Right atrium auricular region (tissue), 2 donors: ENCODE results near the gene TMEM191C. TPM values are rescaled to one million over a fixed set of nuclear protein-coding genes. Genes with fewer than 3 reads are reported as not detected.
"Not testable (repeated sequence)": the region's sequence is repeated elsewhere in the genome, so short reads cannot be mapped to it uniquely, and the experiment has no call there.

Experiments
- DNase-seq: peaks from one replicate; pipeline ENCODE4 v3.0.0-alpha.2; 2019; ENCODE audit warnings: low spot score
- H3K27ac ChIP-seq, 2 donors: fragments of 200-600 bp; sonication (generic); 1 replicate in 1 of 2; 2 replicates in 1 of 2; pipeline ENCODE4 v1.5.1; 2016 to 2019
- H3K27me3 ChIP-seq, 2 donors: fragments of 200-600 bp; sonication (generic); one replicate each; pipeline versions ENCODE4 v1.5.1 to v1.6.0; 2017 to 2019
- H3K36me3 ChIP-seq: fragments of 200-600 bp; sonication (generic); one replicate; pipeline ENCODE4 v1.5.1; 2016
- H3K4me1 ChIP-seq, 2 donors: fragments of 200-600 bp; sonication (generic); one replicate each; pipeline versions ENCODE4 v1.5.1 to v1.6.0; 2017 to 2019
- H3K4me3 ChIP-seq, 2 donors: fragments of 200-600 bp; sonication (generic); 1 replicate in 1 of 2; 2 replicates in 1 of 2; pipeline ENCODE4 v1.5.1; 2017 to 2019; ENCODE audit warnings: mild to moderate bottlenecking in 1 of 2, moderate library complexity in 1 of 2
- H3K9me3 ChIP-seq, 2 donors: fragments of 200-600 bp; sonication (generic); one replicate each; pipeline ENCODE4 v1.5.1; 2019
- total RNA-seq, 2 donors: library from RNA; depleted of rRNA; stranded (reverse); fragments of >200 nt; gene quantifications; one replicate each; pipeline ENCODE4 v1.1.0, GENCODE V29; 2016

The TMEM191C gene
- total RNA-seq, 2 donors from 2014 or later = 1.3 TPM

GRCh38 chr22:21469097-21469994, 2.2 kb downstream of the TMEM191C start:
- H3K4me3 ChIP-seq = peak overlapping the region in 1 of 2 donors; percentile 11
- H3K9me3 ChIP-seq, DNase-seq, H3K27ac ChIP-seq, H3K4me1 ChIP-seq, H3K27me3 ChIP-seq, H3K36me3 ChIP-seq: not testable (repeated sequence)

GRCh38 chr22:21472984-21473383, 5.8 kb downstream of the TMEM191C start:
- not testable (repeated sequence) for H3K36me3 ChIP-seq, DNase-seq, H3K27me3 ChIP-seq, H3K4me1 ChIP-seq, H3K9me3 ChIP-seq, H3K4me3 ChIP-seq, H3K27ac ChIP-seq

- H3K4me3 ChIP-seq, H3K27ac ChIP-seq, H3K36me3 ChIP-seq, H3K9me3 ChIP-seq, H3K4me1 ChIP-seq, H3K27me3 ChIP-seq, DNase-seq: not testable (repeated sequence)
These were observed 6.5 kb downstream of the TMEM191C start for GRCh38 chr22:21473664-21474063.

GRCh38 chr22:21484039-21484438, 16.9 kb downstream of the TMEM191C start:
- H3K4me1 ChIP-seq, H3K27me3 ChIP-seq: not testable (repeated sequence)

DNA sequence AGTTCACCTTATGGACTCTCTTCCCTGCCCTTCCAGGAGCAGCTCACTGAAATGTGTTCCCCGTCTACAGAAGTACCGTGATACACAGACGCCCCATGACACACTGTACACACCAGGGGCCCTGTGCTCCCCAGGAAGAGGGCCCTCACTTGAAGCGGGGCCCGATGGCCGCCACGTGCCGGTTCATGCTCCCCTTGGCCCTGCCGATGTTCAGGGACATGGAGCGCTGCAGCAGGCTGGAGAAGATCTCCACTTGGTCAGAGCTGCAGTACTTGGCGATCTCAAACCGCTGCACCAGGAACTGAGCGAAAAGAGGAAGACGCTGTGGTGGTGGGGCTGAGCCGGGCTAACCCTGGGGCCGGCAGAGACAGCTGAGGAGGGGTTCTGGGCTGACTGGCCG, 20.5 kb downstream of the TMEM191C start:
- not testable (repeated sequence) for H3K9me3 ChIP-seq, H3K4me1 ChIP-seq, H3K36me3 ChIP-seq, H3K27ac ChIP-seq, H3K27me3 ChIP-seq, DNase-seq, H3K4me3 ChIP-seq

More at GRCh38 chr22:21484039-21484438, 16.9 kb downstream of the TMEM191C start:
- not testable (repeated sequence) for DNase-seq, H3K27ac ChIP-seq, H3K36me3 ChIP-seq, H3K4me3 ChIP-seq, H3K9me3 ChIP-seq

DNA sequence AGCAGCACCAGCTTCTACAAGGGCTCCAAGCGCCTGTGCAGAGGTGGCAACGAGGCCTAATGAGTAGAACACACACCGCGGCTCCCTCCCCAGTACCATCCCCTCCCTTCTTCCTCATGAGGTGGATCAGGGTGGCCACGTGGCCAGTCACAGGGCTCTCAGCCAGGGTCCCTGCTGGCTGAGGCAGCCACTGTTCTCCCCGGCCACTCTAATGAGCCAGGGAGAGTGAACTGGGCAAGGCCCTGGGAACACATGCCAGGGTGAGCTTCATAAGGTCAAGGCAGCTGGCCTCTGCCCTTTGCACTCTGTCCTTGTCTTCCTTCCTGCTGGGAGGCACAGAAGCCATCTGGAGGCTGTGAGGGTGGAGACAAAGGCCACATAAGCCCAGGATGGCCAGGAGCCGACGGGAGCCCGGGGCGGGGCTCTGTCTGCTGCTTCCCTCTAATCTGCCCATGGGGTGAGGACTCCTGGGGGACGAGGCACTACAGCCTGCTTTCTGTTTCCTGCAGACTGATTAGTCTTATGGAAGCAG, 22.0 kb downstream of the TMEM191C start:
- H3K9me3 ChIP-seq, DNase-seq, H3K27me3 ChIP-seq, H3K27ac ChIP-seq, H3K4me3 ChIP-seq, H3K36me3 ChIP-seq, H3K4me1 ChIP-seq: not testable (repeated sequence)

GRCh38 chr22:21490556-21490955, 23.4 kb downstream of the TMEM191C start:
- H3K4me3 ChIP-seq, DNase-seq, H3K36me3 ChIP-seq, H3K4me1 ChIP-seq, H3K9me3 ChIP-seq, H3K27me3 ChIP-seq, H3K27ac ChIP-seq: not testable (repeated sequence)

DNA sequence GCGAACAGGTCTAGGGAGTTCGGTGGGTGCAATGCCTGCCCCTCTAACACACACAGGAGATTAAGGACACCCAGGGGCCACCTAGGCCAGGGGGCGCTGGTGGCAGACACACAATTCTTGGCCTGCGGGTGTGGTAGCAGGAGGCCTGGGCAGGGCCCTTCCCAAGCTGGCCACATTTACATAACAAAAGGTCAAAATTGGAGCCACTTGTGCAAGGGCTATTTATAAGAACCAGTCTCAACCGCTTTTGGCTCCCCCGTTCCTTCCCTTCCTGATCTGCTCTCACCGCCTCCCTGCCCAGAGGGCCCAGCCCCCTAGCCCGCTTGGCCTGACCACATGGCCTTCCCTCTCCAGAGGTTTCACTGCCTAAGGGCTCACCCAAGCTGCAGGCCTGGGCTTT, 25.1 kb downstream of the TMEM191C start:
- H3K36me3 ChIP-seq, DNase-seq, H3K4me1 ChIP-seq, H3K27me3 ChIP-seq, H3K27ac ChIP-seq, H3K9me3 ChIP-seq, H3K4me3 ChIP-seq: not testable (repeated sequence)

DNA sequence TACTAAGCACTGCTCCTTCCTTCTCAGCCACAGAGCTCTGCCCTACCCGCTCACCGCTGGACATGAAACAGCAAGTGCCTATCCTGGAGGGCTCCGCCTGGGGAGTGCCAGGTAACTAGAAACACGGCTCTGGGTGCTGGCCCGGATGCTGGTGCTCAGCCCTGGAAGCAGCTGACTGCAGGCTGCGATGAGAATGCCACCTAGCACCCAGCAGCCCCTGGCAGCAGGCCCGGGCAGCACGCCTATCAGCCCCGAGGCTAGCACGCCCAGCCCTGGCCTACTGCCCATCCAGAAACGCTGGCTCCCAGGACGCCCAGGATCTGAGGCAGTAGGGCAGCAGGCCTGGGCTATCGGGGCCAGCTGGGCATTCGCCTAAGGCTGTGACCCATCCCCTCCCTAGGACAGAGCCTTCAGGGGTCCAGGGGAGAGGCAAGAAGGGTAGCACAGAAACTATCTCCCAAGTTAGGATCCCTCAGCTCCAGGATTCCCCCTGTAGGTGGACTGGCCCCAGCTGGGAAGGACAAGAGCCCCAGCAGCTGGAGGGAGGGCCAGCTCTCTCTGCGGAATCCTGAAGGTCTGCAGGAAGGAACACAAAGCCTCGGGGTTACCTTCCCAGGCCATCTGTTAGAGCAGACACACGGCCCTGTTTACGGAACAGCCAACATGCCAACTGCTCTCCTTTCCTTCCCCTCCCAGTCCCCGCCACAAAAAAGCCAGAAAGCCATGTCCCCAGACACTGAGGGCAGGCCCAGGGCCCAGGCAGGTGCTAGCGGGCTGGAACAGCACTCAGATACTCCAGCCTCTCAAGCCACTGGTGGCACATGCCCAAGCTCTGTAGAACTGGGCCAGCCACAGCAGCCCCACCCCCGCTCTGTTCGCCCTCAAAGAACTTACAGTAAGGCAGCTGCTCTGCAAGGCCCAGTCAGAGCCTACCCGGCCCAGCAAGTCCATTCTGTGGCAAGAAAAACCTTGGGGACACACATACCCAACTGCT, 26.9 kb downstream of the TMEM191C start:
- H3K27me3 ChIP-seq, H3K4me3 ChIP-seq, DNase-seq, H3K27ac ChIP-seq, H3K9me3 ChIP-seq, H3K4me1 ChIP-seq, H3K36me3 ChIP-seq: not testable (repeated sequence)

GRCh38 chr22:21497984-21498383, 30.8 kb downstream of the TMEM191C start:
- H3K36me3 ChIP-seq, H3K27ac ChIP-seq: not testable (repeated sequence)

GRCh38 chr22:21498489-21498888, 31.3 kb downstream of the TMEM191C start:
- not testable (repeated sequence) for H3K4me1 ChIP-seq, H3K4me3 ChIP-seq, H3K9me3 ChIP-seq, H3K27me3 ChIP-seq, H3K27ac ChIP-seq, DNase-seq, H3K36me3 ChIP-seq

More at GRCh38 chr22:21497984-21498383, 30.8 kb downstream of the TMEM191C start:
- H3K27me3 ChIP-seq, H3K9me3 ChIP-seq, H3K4me1 ChIP-seq, DNase-seq, H3K4me3 ChIP-seq: not testable (repeated sequence)

GRCh38 chr22:21499623-21500506, 32.7 kb downstream of the TMEM191C start:
- not testable (repeated sequence) for H3K4me1 ChIP-seq, H3K27ac ChIP-seq, H3K9me3 ChIP-seq, DNase-seq, H3K4me3 ChIP-seq, H3K27me3 ChIP-seq, H3K36me3 ChIP-seq

- H3K4me3 ChIP-seq, H3K27me3 ChIP-seq, H3K27ac ChIP-seq, H3K36me3 ChIP-seq, DNase-seq, H3K9me3 ChIP-seq, H3K4me1 ChIP-seq: not testable (repeated sequence)
These were observed 43.2 kb downstream of the TMEM191C start for GRCh38 chr22:21510397-21510796.

DNA sequence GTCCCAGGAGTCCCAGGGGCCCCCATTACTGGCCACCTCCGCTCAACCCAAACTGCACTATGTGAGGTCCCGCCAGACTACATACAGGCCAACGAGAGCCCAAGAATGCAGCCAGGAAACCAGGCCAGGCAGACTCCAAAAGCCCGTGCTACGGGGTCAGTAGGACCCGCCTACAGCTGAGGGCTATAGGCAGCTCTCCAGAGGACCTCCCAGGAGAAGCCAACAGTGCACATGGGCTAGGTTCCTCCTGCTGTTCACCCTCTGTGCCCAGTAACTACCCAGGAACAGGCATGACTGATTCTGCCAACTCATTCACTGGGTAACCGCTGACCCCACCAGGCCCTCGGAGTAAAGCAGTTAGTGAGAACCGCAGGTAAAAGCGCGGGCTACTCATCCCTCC, 44.8 kb downstream of the TMEM191C start:
- not testable (repeated sequence) for DNase-seq

More for the DNA sequence above, 44.8 kb downstream of the TMEM191C start:
- H3K27me3 ChIP-seq, H3K27ac ChIP-seq, H3K4me1 ChIP-seq, H3K9me3 ChIP-seq, H3K36me3 ChIP-seq, H3K4me3 ChIP-seq: not testable (repeated sequence)
